ENCODE data around the gene TTC9C.

TTC9C gene

GRCh38 chr11:62708392-62708791 is 19.9 kb upstream of the TTC9C start:
- TF ChIP-seq, protein P1, sequence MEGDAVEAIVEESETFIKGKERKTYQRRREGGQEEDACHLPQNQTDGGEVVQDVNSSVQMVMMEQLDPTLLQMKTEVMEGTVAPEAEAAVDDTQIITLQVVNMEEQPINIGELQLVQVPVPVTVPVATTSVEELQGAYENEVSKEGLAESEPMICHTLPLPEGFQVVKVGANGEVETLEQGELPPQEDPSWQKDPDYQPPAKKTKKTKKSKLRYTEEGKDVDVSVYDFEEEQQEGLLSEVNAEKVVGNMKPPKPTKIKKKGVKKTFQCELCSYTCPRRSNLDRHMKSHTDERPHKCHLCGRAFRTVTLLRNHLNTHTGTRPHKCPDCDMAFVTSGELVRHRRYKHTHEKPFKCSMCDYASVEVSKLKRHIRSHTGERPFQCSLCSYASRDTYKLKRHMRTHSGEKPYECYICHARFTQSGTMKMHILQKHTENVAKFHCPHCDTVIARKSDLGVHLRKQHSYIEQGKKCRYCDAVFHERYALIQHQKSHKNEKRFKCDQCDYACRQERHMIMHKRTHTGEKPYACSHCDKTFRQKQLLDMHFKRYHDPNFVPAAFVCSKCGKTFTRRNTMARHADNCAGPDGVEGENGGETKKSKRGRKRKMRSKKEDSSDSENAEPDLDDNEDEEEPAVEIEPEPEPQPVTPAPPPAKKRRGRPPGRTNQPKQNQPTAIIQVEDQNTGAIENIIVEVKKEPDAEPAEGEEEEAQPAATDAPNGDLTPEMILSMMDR (IDR thresholded peaks at IDR 0.05) = no peak

DNA sequence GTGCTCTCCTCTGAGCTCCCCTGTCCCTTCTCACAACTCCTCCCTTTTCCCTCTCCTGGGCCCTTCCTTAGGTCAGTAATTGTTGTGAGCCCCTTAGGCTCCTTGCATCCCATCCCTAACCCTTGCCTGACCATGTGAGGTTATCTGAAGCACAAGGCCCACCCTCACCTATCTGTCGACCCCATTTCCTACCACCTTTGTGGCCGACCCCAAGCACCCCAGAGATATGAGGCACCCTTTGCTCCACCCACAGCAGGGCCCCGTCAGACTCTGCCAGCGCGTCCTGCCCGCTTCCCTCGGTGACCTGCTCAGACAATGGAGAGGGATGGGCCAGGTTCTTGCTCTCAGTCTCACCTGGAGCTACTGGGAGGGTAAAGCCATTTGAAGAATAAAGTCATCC is 19.5 kb upstream of the TTC9C start:
- TF ChIP-seq, protein P1 (IDR thresholded peaks at IDR 0.05) = no peak

GRCh38 chr11:62709247-62710000 is 18.9 kb upstream of the TTC9C start:
- TF ChIP-seq, protein P1 (IDR thresholded peaks at IDR 0.05) = no peak

- TF ChIP-seq, protein P1 (IDR thresholded peaks at IDR 0.05) = no peak
Observed at GRCh38 chr11:62710001-62710345, 18.3 kb upstream of the TTC9C start.

GRCh38 chr11:62712276-62712812 is 15.9 kb upstream of the TTC9C start:
- TF ChIP-seq, protein P1 (IDR thresholded peaks at IDR 0.05) = no peak

- TF ChIP-seq, protein P1 (IDR thresholded peaks at IDR 0.05) = no peak
Observed at GRCh38 chr11:62712861-62713260, 15.4 kb upstream of the TTC9C start.

DNA sequence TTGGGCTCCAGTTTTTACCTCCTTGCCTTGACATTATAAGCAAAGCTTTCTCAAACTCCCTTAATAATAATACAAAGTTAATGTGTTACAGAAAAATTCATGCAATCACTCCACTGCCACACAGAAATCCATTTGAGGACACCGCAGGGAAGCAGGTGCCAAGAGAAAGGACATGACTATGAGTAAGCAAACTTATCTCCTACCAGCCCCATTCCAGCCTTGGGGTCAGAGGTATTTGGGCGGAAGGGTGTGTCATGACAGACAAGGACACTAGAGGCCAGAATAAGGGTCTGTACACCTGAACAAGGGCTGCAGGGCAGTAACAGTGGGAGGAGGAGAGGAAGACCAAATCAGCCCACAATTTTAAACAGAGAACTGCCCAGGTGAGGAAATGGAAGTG is 14.9 kb upstream of the TTC9C start:
- TF ChIP-seq, protein P1 (IDR thresholded peaks at IDR 0.05) = no peak
